ENCODE results near the gene PIP. TPM values are rescaled to one million over a fixed set of nuclear protein-coding genes. Genes with fewer than 3 reads are reported as not detected.

PIP gene
- total RNA-seq, 1 donor = not detected

Other genes starting within 250 kb of the PIP start
- gene TRPV6, start 246.3 kb upstream of the PIP start, total RNA-seq = 0.10 TPM
- not detected for gene TRPV5, start 198.3 kb upstream of the PIP start, total RNA-seq
- not detected for gene LLCFC1, start 192.6 kb upstream of the PIP start, total RNA-seq
- 0.10 TPM for gene KEL, start 169.7 kb upstream of the PIP start, total RNA-seq
- gene OR9A2, start 104.9 kb upstream of the PIP start, total RNA-seq = not detected
- not detected for gene OR6V1, start 79.7 kb upstream of the PIP start, total RNA-seq
- not detected for gene TAS2R39, start 51.3 kb downstream of the PIP start, total RNA-seq
- gene TAS2R40, start 90.0 kb downstream of the PIP start, total RNA-seq = not detected
- gene GSTK1, start 131.4 kb downstream of the PIP start, total RNA-seq = 245 TPM
- 0.10 TPM for gene TMEM139, start 152.9 kb downstream of the PIP start, total RNA-seq
- gene CASP2, start 156.3 kb downstream of the PIP start, total RNA-seq = 13.7 TPM
- gene CLCN1, start 184.0 kb downstream of the PIP start, total RNA-seq = 0.21 TPM
- gene FAM131B, start 230.6 kb downstream of the PIP start, total RNA-seq = 0.84 TPM
- gene ZYX, start 249.3 kb downstream of the PIP start, total RNA-seq = 64.0 TPM